IMR-90 (cell line): Measurements from ENCODE around the gene COG8. TPM values are rescaled to one million over a fixed set of nuclear protein-coding genes. Genes with fewer than 3 reads are reported as not detected.

Source experiments
- ATAC-seq: fragments of 200-7000 bp; cut with Tn5 transposase; 2 replicates; pipeline ENCODE4 v1.9.1; 2020; ENCODE audit warnings: low read depth, mild to moderate bottlenecking, moderate library complexity
- BruUV-seq: library from RNA; stranded (reverse); fragments of 400-500 nt; replicated peaks from 2 replicates; lab custom pipeline; 2021; lab: Mats Ljungman, UMichigan
- CTCF ChIA-PET: fragments of 300-600 bp; formaldehyde crosslinking; extraction: SDS; loops from one replicate; lab custom pipeline; 2021; ENCODE audit warnings: antibody characterized with exemption; lab: Yijun Ruan, JAX
- POLR2A ChIA-PET: fragments of 300-600 bp; sonication (Branson Sonifier 250); formaldehyde crosslinking; loops from one replicate; lab custom pipeline; 2022; ENCODE audit warnings: antibody characterized with exemption; ENCODE audit not compliant: unreplicated experiment; lab: Charles Lee
- DNase-seq: peaks from one replicate; pipeline ENCODE4 v3.0.0; 2013
- H2AFZ ChIP-seq: replicated peaks from 2 replicates; pipeline ENCODE3; 2013; ENCODE audit warnings: low read length, mild to moderate bottlenecking; ENCODE audit not compliant: poor library complexity
- H2AK5ac ChIP-seq: 2 replicates; pipeline ENCODE4 v1.6.1; 2013; ENCODE audit warnings: low read depth, low read length, inconsistent platforms
- H2AK9ac ChIP-seq: replicated peaks from 2 replicates; pipeline ENCODE3; 2013; ENCODE audit warnings: mild to moderate bottlenecking, low read depth, low read length, moderate library complexity; ENCODE audit not compliant: poor library complexity
- H2BK120ac ChIP-seq: 2 replicates; pipeline ENCODE4 v1.6.1; 2013; ENCODE audit warnings: low read depth, low read length, inconsistent platforms
- H2BK15ac ChIP-seq: 3 replicates; pipeline ENCODE4 v1.6.1; 2013; ENCODE audit warnings: low read depth, low read length, inconsistent platforms
- H2BK20ac ChIP-seq: 2 replicates; pipeline ENCODE4 v1.6.1; 2013; ENCODE audit warnings: low read depth, mild to moderate bottlenecking, inconsistent platforms, low read length, moderate library complexity
- H2BK5ac ChIP-seq: 2 replicates; pipeline ENCODE4 v1.6.1; 2013; ENCODE audit warnings: mild to moderate bottlenecking, low read depth, low read length, inconsistent platforms; ENCODE audit not compliant: poor library complexity, severe bottlenecking
- H3K14ac ChIP-seq: replicated peaks from 2 replicates; pipeline ENCODE4 v1.6.1; 2013; ENCODE audit warnings: low read depth, low read length, inconsistent platforms
- H3K18ac ChIP-seq: 2 replicates; pipeline ENCODE4 v1.6.1; 2013; ENCODE audit warnings: low read depth, low read length, control low read depth
- H3K23ac ChIP-seq: 2 replicates; pipeline ENCODE4 v1.6.1; 2013; ENCODE audit warnings: low read depth, low read length, inconsistent platforms
- H3K27ac ChIP-seq: 2 replicates; pipeline ENCODE4 v1.5.1; 2013; ENCODE audit warnings: mild to moderate bottlenecking, control low read depth, low read length; ENCODE audit not compliant: insufficient read depth
- H3K27me3 ChIP-seq: 2 replicates; pipeline ENCODE4 v1.6.1; 2013; ENCODE audit warnings: low read length; ENCODE audit not compliant: control insufficient read depth, insufficient read depth
- H3K36me3 ChIP-seq: 2 replicates; pipeline ENCODE4 v1.6.1; 2013; ENCODE audit warnings: low read length, mixed read lengths; ENCODE audit not compliant: control insufficient read depth, insufficient read depth
- H3K4ac ChIP-seq: 2 replicates; pipeline ENCODE4 v1.6.1; 2013; ENCODE audit warnings: low read depth, low read length, inconsistent platforms
- H3K4me1 ChIP-seq: 2 replicates; pipeline ENCODE4 v1.6.1; 2013; ENCODE audit warnings: low read length, mixed read lengths; ENCODE audit not compliant: control insufficient read depth, insufficient read depth
- H3K4me2 ChIP-seq: 2 replicates; pipeline ENCODE4 v1.6.1; 2013; ENCODE audit warnings: low read depth, mild to moderate bottlenecking, control low read depth, low read length, moderate library complexity
- H3K4me3 ChIP-seq: 2 replicates; pipeline ENCODE4 v1.5.1; 2013; ENCODE audit warnings: low read depth, mild to moderate bottlenecking, control low read depth, low read length, moderate library complexity; ENCODE audit not compliant: insufficient read depth
- H3K56ac ChIP-seq: 2 replicates; pipeline ENCODE4 v1.6.1; 2013; ENCODE audit warnings: low read length, inconsistent platforms; ENCODE audit not compliant: insufficient read depth; ENCODE audit errors: extremely low read depth
- H3K79me1 ChIP-seq, 2 experiments: 2 replicates each; pipeline ENCODE4 v1.6.1; 2013; ENCODE audit warnings: low read length in 2 of 2, inconsistent platforms in 1 of 2, low read depth in 1 of 2
- H3K9ac ChIP-seq: 2 replicates; pipeline ENCODE4 v1.6.1; 2013; ENCODE audit warnings: low read depth, low read length, control low read depth
- H3K9me1 ChIP-seq: 2 replicates; pipeline ENCODE4 v1.6.1; 2013; ENCODE audit warnings: low read length, inconsistent platforms; ENCODE audit not compliant: insufficient read depth
- H3K9me3 ChIP-seq: 2 replicates; pipeline ENCODE4 v1.6.1; 2013; ENCODE audit warnings: low read length; ENCODE audit not compliant: control insufficient read depth, insufficient read depth
- H4K20me1 ChIP-seq: 2 replicates; pipeline ENCODE4 v1.6.1; 2013; ENCODE audit warnings: low read length, inconsistent platforms; ENCODE audit not compliant: insufficient read depth
- H4K5ac ChIP-seq: 2 replicates; pipeline ENCODE4 v1.6.1; 2013; ENCODE audit warnings: mild to moderate bottlenecking, low read depth, low read length, control low read depth
- H4K8ac ChIP-seq, 2 experiments: 2 replicates each; pipeline ENCODE4 v1.6.1; 2013; ENCODE audit warnings: low read depth in 2 of 2, low read length in 2 of 2, control low read depth in 1 of 2, inconsistent platforms in 1 of 2
- H4K91ac ChIP-seq: 2 replicates; pipeline ENCODE4 v1.6.1; 2013; ENCODE audit warnings: low read depth, low read length, inconsistent platforms; ENCODE audit not compliant: insufficient read depth
- BHLHE40 ChIP-seq: fragments of 150-350 bp; IDR thresholded peaks from 2 replicates; pipeline ENCODE4 v1.6.1; 2016; ENCODE audit warnings: mild to moderate bottlenecking, low read depth, low read length
- CEBPB ChIP-seq: IDR thresholded peaks from 2 replicates; pipeline ENCODE4 v1.6.1; 2012; ENCODE audit warnings: low read depth, low read length, improper control_type of control experiment
- CHD1 ChIP-seq: IDR thresholded peaks from 2 replicates; pipeline ENCODE4 v1.6.1; 2012; ENCODE audit warnings: low read depth, low read length, improper control_type of control experiment
- MAFK ChIP-seq: IDR thresholded peaks from 2 replicates; pipeline ENCODE4 v1.6.1; 2012; ENCODE audit warnings: low read depth, low read length, improper control_type of control experiment
- MAZ ChIP-seq: IDR thresholded peaks from 2 replicates; pipeline ENCODE4 v1.6.1; 2012; ENCODE audit warnings: low read depth, mild to moderate bottlenecking, low read length, improper control_type of control experiment, moderate library complexity, borderline replicate concordance
- MXI1 ChIP-seq: IDR thresholded peaks from 2 replicates; pipeline ENCODE4 v1.6.1; 2012; ENCODE audit warnings: low read depth, mild to moderate bottlenecking, low read length, moderate library complexity, borderline replicate concordance
- POLR2A ChIP-seq: IDR thresholded peaks from 2 replicates; pipeline ENCODE4 v1.6.1; 2012; ENCODE audit warnings: mild to moderate bottlenecking, low read depth, low read length
- WGBS, 2 experiments: methylation state at CpG; one replicate each; pipeline versions ENCODE4 v1.1.5 to v1.1.7; 2013; ENCODE audit warnings: missing lambda C conversion rate in 2 of 2; ENCODE audit not compliant: insufficient read length in 1 of 2; ENCODE audit errors: extremely low coverage in 2 of 2; 5-methylcytosine and 5-hydroxymethylcytosine counted together
- dilution Hi-C: fragments of 300-500 bp; cut with HindIII; formaldehyde crosslinking; loops from one replicate; pipeline ENCODE4 v1.14.3; 2018; ENCODE audit warnings: low sequenced_read_pairs; ENCODE audit not compliant: unreplicated experiment
- in situ Hi-C: fragments of 300-500 bp; cut with MboI; formaldehyde crosslinking; loops from 3 replicates; pipeline ENCODE4 v1.14.3; 2019; ENCODE audit warnings: low sequenced_read_pairs, inconsistent platforms, mixed read lengths
- intact Hi-C: fragments of 100-400 bp; cut with micrococcal nuclease; formaldehyde crosslinking; loops from 2 replicates; pipeline ENCODE4 v1.10.0; 2022
- polyA plus RNA-seq, 3 experiments: library from polyadenylated mRNA; depleted of rRNA; stranded (reverse); fragments of >200 nt; gene quantifications; 2 replicates each; pipeline ENCODE4 v1.2.3, GENCODE V29; 2012; ENCODE audit warnings: low replicate concordance in 1 of 3
- total RNA-seq: library from RNA; depleted of rRNA; stranded (reverse); fragments of >200 nt; gene quantifications from 2 replicates; pipeline ENCODE4 v1.2.3, GENCODE V29; 2012
- TF ChIP-seq, protein P1 (sequence below): fragments of 150-350 bp; IDR thresholded peaks from 2 replicates; pipeline ENCODE4 v1.6.1; 2017; ENCODE audit warnings: mild to moderate bottlenecking, antibody characterized with exemption, low read length, low read depth

COG8 gene
- total and polyA plus RNA-seq, 2 of the 4 experiments (the other 2 are of a cell fraction) = 23.4 to 26.2 TPM

GRCh38 chr16:69330286-69331109, 8.9 kb downstream of the COG8 start, which contains the start of gene PDF:
Gene PDF, minus strand, starts transcription at chr16:69330588. Its CDS starts 18 bp downstream, at chr16:69330570.
- POLR2A ChIA-PET = no interaction called here

More at GRCh38 chr16:69330286-69331109, 8.9 kb downstream of the COG8 start, which contains the start of gene PDF:
- ATAC-seq (peak; percentile 92), DNase-seq (peak; percentile 90)
- Histone ChIP-seq H3K14ac (peak within 1 kb of the TSS; percentile 96), H4K5ac (peak within 1 kb of the TSS; percentile 27), H3K4ac (peak within 1 kb of the TSS; percentile 96), H3K9ac (peak within 1 kb of the TSS; percentile 77), H3K79me1 (peaks cover 45 to 73% of the 10 kb centered on the region in 2 experiments), H3K23ac (peak within 1 kb of the TSS; percentile 98), H3K27ac (peak within 1 kb of the TSS; percentile 86), H3K9me3 (no peaks in the 10 kb centered on the region), H4K20me1 (peaks cover 41% of the 10 kb centered on the region), H3K36me3 (peaks cover 49% of the 10 kb centered on the region), H3K9me1 (peaks cover 10% of the 10 kb centered on the region), H3K4me3 (peak within 1 kb of the TSS; percentile 78), H2BK20ac (no peak within 1 kb of the TSS), H2BK15ac (no peak within 1 kb of the TSS), H3K56ac (peak within 1 kb of the TSS; percentile 54), H3K27me3 (no peaks in the 10 kb centered on the region), H3K4me2 (peak within 1 kb of the TSS; percentile 91), H2BK120ac (peak within 1 kb of the TSS; percentile 75), H2AK9ac (peak within 1 kb of the TSS; percentile 97), H4K91ac (peak within 1 kb of the TSS; percentile 92), H2AK5ac (peak within 1 kb of the TSS; percentile 84), H3K4me1 (peaks cover 12% of the 10 kb centered on the region), H3K18ac (no peak within 1 kb of the TSS), H2BK5ac (peak within 1 kb of the TSS; percentile 85), H2AFZ (peak within 1 kb of the TSS; percentile 97), H4K8ac (peak within 1 kb of the TSS; percentile 88 to 95; a peak in 3 of 4 replicates)
- 0% methylated on average over 43 of the region's 93 CpGs; no CpG with 5 or more reads in 1 of the 2 experiments for WGBS, 2 experiments
- intact Hi-C loops (no loop called here), dilution Hi-C loops (no loop called here), in situ Hi-C loops (no loop called here)
- peak; percentile 80; the same call in 1 of the 2 replicates for TF ChIP-seq MXI1
- peak; percentile 64; the same call in 1 of the 2 replicates for TF ChIP-seq POLR2A
- TF ChIP-seq MAFK = no peak
- TF ChIP-seq, protein P1, sequence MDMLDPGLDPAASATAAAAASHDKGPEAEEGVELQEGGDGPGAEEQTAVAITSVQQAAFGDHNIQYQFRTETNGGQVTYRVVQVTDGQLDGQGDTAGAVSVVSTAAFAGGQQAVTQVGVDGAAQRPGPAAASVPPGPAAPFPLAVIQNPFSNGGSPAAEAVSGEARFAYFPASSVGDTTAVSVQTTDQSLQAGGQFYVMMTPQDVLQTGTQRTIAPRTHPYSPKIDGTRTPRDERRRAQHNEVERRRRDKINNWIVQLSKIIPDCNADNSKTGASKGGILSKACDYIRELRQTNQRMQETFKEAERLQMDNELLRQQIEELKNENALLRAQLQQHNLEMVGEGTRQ = peak; percentile 4; the same call in 1 of the 2 replicates
- peak; percentile 27; the same call in 1 of the 2 replicates for TF ChIP-seq BHLHE40
- TF ChIP-seq CHD1 = no peak
- peak; percentile 74; the same call in 1 of the 2 replicates for TF ChIP-seq MAZ
- 0 out of 2 replicates have a peak, but pooled peaks have one; percentile 38 for TF ChIP-seq CEBPB
- CTCF ChIA-PET = interaction anchor here (0.6 kb wide), 1 partner anchor 113 kb away, joined by 5 read pairs; no protein-coding TSS in a partner anchor
- no TSS peak for BruUV-seq
